ENCODE measurements around the gene PELI1.
"Not testable (repeated sequence)": the region's sequence is repeated elsewhere in the genome, so short reads cannot be mapped to it uniquely, and the experiment has no call there.

PELI1 gene

GRCh38 chr2:64120008-64120407 lies 24.2 kb downstream of the PELI1 start:
- no peak for DNase-seq

DNA sequence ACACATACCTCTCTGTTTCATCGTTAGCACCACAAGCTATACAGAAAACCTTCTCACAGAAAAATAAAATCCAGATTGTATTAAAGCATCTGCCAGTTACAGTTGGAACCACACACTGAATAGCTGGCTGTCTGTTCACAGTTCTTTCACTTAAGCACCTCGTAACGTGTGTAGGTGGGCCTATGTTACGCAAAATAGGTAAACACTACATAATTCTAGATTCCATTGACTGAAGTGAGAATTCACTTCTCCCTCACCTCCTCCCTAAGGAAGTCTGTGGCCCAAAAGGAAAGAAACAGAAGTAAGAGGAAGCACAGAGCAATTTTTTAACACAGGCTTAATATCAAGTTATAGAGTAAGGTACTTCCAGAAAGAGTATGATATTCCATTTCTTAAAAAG lies 24.9 kb downstream of the PELI1 start:
- DNase-seq, result no peak

DNA sequence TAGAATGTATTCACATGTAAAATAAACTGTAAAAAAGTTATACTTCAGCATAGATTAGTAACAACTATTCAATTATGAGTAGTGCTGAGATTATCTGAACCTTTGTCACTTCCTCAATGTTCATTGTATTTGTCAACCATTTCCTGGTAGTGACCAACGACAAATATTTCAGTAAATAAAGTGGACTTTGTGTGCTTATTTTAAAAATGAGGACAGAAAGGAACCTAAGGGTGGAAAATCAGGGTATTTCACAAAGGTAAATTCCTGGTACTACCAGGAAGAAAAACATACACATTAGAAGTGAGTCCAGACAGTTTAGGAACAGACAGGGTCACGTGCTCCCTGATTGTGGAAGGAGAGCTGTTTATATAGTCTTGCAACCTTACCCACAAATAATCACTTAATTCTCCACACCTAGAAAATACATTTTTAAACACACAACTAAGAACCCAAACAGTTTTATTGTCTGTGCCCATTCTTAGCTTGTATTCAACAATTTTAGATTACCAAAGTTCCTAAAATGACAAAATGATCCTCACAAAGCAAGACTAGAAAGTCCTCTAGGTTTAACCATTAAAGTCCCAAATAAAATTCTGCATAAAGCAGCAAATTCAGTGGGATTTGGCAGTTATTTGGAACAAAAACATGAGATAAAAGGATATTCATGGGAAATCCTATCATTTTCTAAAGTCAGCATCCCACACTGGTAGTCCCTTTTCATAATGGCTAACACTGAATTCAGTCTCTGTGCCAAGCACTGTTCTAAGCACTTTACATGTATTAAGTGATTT lies 28.2 kb downstream of the PELI1 start:
- no peak for DNase-seq

DNA sequence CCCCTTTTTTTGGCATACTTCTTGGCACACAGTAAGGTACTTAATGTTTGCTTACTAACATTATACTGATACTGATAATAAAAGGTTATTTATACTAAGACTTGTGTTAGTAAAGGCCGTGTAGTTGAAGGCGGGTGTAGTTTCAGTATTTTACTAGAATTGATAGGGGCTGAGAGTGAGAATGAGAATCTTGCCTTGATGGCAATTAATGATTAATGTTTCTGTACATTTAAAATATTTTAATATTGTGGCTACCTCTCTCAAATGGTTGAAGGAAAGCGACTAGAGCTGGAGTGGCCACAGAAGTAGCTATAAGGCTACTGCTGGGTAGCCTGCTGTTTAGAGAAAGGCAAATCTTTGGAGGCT lies 29.3 kb downstream of the PELI1 start:
- no peak for DNase-seq

GRCh38 chr2:64114063-64114911 lies 29.9 kb downstream of the PELI1 start:
- DNase-seq, result no peak

DNA sequence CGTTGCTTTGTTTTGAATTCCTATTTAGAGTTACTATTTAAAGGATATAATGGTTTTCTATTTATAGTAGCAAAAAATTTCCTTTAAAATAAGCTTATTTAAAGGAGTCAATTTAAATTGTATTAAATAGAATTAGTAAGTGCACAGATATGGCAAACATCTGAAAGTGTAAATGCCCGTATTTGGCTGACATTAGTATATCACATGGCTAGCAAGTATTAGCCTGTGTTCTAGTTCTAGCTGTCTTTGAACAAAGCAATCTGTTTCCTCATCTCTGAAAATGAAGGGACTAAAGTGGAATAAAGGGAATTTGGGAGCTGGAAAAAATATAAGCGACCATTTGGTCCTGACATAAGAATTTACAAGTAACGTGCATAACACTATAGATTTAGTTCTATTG lies 32.2 kb downstream of the PELI1 start:
- DNase-seq, result no peak

GRCh38 chr2:64111426-64111825 lies 32.8 kb downstream of the PELI1 start:
- DNase-seq, result no peak

- no peak for DNase-seq
Measured at GRCh38 chr2:64108666-64109241, 35.5 kb downstream of the PELI1 start.

GRCh38 chr2:64106481-64106880 lies 37.7 kb downstream of the PELI1 start:
- DNase-seq, result no peak

DNA sequence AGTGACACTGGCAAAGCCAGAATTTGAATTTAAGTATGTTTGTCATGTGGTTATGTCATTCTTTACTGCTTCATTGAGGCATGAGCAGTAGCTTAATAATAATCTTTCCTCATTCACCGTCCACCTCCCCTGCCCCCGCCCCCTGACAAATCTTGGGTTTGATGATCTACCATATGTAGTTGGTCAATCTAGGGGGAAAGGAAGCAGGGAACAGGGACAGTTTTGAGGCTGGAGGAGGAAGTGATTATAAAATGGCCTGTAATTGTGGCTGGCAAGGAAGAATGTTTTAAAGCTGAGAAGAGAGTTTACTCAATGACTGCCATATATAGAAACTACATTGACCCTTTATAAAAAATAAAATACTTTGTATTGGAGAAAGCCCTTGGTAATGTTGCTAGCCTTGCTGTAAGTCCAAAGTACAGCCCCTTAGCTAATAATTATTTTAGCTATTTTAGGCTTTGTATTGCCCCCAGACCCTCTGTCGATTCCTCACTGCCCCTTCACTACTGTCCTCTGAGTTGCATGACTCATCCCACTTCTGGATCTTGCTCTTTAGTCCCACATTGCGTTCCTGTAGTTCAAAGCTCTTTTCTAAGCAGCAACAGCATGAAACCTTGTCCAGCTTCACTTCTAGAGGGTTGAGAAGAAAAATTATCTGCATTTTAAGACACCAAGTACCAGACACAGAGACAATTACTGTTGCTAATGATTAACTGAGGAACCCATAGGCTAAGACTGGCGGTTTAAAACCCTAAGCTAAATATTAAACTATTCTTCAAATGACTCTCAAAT lies 38.4 kb downstream of the PELI1 start:
- DNase-seq, result no peak

DNA sequence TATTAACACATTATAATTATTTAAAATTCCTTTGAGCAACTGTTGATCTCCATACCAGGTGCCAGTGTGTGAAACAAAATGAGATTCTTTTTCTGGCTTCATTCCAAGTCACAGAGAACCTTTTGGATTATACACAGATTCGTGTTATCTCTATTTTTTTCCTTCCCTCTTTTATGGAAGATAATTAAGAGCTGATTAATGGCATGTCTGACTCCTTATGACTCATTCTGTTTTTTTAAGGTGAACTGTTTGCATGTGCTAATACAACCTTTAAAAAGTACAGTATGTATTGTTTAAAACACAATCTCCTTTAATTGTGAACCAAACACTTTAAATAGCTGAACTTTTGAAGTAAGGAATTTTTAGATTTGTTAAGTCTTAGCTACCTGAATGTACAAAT lies 39.3 kb downstream of the PELI1 start:
- no peak for DNase-seq

- DNase-seq, result not testable (repeated sequence)
Measured at GRCh38 chr2:64102736-64103135, 41.5 kb downstream of the PELI1 start.

- no peak for DNase-seq
Measured at GRCh38 chr2:64101141-64101591, 43.1 kb downstream of the PELI1 start.

- DNase-seq, result peak; percentile 22
Measured at GRCh38 chr2:64100584-64100983, 43.6 kb downstream of the PELI1 start.

DNA sequence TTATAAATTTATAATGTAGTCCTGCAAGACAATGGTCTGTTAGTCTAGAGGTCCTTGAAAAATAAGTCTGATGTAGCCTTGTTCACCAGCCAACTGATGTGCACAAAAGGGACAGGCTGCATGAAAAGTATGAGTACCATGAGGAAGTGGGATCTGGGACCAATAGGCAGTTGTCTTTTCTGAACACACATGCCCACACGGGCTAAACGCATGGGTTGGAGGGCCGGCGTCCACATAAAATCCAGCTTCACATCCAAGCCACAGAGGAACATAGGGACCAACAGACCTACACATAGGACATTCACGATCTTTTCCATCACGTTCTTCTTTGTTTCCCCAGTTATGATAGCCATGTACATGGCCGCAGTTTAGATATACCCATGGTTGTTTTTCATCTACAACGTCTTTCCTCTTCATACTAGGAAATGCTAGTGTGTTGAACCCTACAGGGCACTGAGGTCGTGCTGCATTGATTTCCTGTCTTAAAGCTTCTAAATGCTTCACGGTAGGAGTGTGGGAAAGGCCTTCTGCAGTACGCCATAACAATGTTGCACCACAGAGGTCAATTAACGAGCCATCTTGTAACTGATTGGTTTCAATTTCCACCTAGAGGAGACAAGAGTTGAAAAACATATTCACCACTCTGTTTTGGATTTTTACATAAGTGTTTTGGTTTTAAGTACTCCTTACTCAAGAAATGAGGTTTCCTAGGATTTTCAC lies 49.4 kb downstream of the PELI1 start:
- no peak for DNase-seq

- DNase-seq, result no peak
Measured at GRCh38 chr2:64093341-64093740, 50.9 kb downstream of the PELI1 start.

GRCh38 chr2:64092502-64092901 lies 51.7 kb downstream of the PELI1 start:
- no peak for DNase-seq

DNA sequence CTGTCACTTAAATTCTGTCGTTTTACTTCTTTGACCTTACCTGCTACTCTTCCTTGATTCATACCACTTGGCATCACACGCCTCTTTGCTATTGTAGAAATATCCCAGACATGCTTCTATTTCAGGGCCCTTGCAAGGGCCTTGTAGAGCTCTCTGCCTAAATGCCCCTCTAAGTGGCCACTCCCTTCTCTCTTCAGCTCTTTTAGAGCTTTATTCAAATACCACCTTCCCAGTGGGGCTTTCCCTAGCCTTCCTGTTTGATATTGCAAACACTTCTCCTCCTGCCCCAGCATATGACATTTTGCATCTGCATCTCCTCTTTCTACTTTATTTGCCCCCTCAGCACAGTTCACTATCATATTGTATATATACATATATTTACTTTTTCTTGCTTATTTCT lies 54.0 kb downstream of the PELI1 start:
- no peak for DNase-seq

DNA sequence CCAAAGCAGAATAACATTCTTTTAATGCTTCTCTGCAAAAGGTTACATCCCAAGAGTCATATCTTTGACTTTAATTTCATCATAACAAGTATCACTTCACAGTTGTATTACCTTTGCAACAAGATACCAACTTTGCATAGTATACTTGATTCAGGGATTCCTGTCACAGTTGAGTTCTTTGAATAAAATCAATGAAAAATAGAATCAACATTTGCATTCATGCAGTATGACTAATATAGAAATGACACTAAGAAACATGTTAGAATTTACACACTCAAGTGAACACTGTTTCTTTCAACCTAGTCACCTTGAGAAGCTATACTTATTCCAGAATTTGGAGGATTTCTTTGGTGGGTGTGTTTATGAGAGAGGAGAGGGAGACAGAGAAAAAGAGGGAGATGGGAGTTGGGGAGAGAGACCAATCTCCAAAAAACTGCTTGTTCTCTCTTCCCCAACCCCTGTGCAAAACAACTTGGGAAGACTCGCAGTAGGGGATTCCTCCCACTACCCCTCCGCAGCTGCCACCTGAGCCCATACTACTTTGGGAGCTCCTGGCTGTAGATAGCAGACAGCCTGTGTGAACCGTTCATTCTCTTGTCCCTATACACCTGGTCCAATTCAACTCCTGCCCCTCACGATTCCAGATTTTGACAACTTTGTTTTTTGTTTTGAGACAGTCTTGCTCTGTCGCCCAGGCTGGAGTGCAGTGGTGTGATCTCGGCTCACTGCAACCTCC lies 57.7 kb downstream of the PELI1 start:
- DNase-seq, result no peak

- DNase-seq, result no peak
Measured at GRCh38 chr2:64085936-64086335, 58.3 kb downstream of the PELI1 start.

DNA sequence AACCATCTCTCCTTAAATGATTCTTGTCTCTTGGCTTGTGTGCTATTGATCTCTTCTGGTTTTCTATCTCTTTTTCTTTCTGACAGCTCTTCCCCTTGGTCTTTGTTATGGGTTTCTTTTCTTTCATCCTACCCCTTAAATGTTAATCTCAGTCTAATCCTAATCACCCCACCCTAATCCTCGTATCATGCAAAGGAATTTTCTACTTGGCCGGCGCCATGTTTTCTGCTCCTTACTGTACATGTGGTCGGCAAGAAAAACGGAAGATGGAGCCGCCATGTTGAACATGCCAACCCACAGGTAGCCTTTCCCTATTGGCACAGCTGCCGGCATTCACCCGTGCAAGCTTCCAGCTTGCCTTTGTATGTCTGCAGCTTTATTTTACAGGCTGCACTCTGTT lies 63.2 kb downstream of the PELI1 start:
- no peak for DNase-seq

DNA sequence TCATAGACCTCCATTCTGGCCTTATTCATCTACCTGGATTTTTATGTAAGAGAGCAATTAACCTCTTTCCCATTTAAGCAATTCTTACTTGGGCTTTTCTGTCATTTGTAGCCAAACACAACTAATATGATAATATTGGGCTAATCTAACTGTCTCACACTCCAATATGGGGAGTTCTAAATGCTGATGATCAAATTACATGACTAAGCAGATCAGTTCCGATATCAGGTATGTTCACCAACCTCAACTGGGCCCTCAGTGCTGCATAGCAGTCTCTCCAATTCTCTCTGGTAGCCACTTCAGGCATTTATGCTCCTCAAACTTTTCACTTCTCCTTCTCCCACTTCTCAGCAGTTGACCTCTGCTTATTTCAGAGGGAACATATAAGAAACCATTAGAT lies 64.0 kb downstream of the PELI1 start:
- no peak for DNase-seq

Data from activated CD4-positive, alpha-beta T cell treated with anti-CD3 and anti-CD28 coated beads for 48 hours (primary cell).